ENCODE data around the gene ACTG1.
A peak's percentile ranks its signal among the peaks of the same experiment; 100 is the strongest.

Gene ACTG1

DNA sequence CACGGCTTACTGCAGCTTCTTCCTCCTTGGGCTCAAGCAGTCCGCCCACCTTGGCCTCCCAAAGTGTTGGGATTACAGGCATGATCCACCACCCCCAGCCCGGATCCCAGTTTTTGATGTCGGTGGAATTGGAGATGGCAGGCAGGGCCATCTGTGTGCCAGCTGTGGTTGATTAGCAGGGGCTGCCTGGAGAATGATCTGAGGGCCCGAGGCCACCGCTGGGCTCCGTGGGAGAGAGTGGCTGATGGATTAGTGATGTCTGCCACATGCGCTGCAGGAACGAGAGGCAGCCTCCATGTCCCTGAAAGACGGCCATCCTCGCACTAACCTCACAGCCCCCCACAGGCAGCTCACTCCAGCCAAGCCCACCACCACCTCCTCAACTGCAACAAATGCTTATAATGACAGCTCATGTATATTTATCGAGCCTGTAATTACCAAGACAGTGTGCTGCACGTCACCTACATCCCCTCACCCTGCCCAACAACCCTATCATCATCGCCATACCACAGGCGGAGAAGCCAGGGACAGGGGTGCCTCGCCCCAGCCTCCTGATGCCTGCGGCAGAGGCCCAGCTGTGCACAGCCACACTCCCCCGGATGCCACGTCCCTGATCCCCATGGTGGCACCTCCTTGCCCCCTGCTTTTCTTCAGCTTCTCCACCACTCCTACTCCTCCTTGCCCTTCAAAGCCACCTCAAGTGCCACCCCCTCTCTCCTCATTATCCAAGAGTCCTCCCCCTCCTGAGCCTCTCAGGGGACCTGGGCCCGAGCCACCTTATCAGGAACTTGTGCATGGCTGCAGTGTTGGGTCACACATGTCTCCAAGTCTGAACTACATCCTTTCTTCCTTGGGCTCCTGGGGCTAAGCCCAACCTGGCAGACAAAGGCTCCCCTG, 33.2 kb downstream of the ACTG1 start:
- no peak for TF ChIP-seq RARB (CRISPR knock-in tag; IDR thresholded peaks at IDR 0.05)
- no peak for TF ChIP-seq GLIS3 (CRISPR knock-in tag; IDR thresholded peaks at IDR 0.05)
- TF ChIP-seq, protein P1, sequence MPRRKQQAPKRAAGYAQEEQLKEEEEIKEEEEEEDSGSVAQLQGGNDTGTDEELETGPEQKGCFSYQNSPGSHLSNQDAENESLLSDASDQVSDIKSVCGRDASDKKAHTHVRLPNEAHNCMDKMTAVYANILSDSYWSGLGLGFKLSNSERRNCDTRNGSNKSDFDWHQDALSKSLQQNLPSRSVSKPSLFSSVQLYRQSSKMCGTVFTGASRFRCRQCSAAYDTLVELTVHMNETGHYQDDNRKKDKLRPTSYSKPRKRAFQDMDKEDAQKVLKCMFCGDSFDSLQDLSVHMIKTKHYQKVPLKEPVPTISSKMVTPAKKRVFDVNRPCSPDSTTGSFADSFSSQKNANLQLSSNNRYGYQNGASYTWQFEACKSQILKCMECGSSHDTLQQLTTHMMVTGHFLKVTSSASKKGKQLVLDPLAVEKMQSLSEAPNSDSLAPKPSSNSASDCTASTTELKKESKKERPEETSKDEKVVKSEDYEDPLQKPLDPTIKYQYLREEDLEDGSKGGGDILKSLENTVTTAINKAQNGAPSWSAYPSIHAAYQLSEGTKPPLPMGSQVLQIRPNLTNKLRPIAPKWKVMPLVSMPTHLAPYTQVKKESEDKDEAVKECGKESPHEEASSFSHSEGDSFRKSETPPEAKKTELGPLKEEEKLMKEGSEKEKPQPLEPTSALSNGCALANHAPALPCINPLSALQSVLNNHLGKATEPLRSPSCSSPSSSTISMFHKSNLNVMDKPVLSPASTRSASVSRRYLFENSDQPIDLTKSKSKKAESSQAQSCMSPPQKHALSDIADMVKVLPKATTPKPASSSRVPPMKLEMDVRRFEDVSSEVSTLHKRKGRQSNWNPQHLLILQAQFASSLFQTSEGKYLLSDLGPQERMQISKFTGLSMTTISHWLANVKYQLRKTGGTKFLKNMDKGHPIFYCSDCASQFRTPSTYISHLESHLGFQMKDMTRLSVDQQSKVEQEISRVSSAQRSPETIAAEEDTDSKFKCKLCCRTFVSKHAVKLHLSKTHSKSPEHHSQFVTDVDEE (CRISPR knock-in tag; IDR thresholded peaks at IDR 0.05), result 0 out of 2 replicates have a peak, but pooled peaks have one; percentile 37
- TF ChIP-seq CSDC2 (CRISPR knock-in tag; IDR thresholded peaks at IDR 0.05), result no peak
- TF ChIP-seq ZC3H10 (CRISPR knock-in tag; IDR thresholded peaks at IDR 0.05), result no peak
- TF ChIP-seq ESRRG (CRISPR knock-in tag; IDR thresholded peaks at IDR 0.05), result no peak
- no peak for TF ChIP-seq PPARA (CRISPR knock-in tag; IDR thresholded peaks at IDR 0.05; ENCODE audit: borderline replicate concordance)
- no peak for TF ChIP-seq ZNF565 (CRISPR knock-in tag; conservative IDR thresholded peaks at IDR 0.05; ENCODE audit: low read depth)
- TF ChIP-seq, protein P2, sequence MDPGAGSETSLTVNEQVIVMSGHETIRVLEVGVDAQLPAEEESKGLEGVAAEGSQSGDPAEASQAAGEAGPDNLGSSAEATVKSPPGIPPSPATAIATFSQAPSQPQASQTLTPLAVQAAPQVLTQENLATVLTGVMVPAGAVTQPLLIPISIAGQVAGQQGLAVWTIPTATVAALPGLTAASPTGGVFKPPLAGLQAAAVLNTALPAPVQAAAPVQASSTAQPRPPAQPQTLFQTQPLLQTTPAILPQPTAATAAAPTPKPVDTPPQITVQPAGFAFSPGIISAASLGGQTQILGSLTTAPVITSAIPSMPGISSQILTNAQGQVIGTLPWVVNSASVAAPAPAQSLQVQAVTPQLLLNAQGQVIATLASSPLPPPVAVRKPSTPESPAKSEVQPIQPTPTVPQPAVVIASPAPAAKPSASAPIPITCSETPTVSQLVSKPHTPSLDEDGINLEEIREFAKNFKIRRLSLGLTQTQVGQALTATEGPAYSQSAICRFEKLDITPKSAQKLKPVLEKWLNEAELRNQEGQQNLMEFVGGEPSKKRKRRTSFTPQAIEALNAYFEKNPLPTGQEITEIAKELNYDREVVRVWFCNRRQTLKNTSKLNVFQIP (CRISPR knock-in tag; IDR thresholded peaks at IDR 0.05; ENCODE audit: borderline replicate concordance, low read depth), result no peak
- TF ChIP-seq ZFP30 (CRISPR knock-in tag; IDR thresholded peaks at IDR 0.05), result no peak
- no peak for TF ChIP-seq ZFP3 (CRISPR knock-in tag; IDR thresholded peaks at IDR 0.05)
- peak; percentile 92 for TF ChIP-seq TCF4 (CRISPR knock-in tag; IDR thresholded peaks at IDR 0.05; ENCODE audit: borderline replicate concordance)
- TF ChIP-seq BACH2 (CRISPR knock-in tag; IDR thresholded peaks at IDR 0.05; ENCODE audit: borderline replicate concordance), result no peak
- TF ChIP-seq TOX (CRISPR knock-in tag; IDR thresholded peaks at IDR 0.05; ENCODE audit: borderline replicate concordance), result no peak
- ATAC-seq, result peak; percentile 13; the same call in 1 of the 3 replicates

DNA sequence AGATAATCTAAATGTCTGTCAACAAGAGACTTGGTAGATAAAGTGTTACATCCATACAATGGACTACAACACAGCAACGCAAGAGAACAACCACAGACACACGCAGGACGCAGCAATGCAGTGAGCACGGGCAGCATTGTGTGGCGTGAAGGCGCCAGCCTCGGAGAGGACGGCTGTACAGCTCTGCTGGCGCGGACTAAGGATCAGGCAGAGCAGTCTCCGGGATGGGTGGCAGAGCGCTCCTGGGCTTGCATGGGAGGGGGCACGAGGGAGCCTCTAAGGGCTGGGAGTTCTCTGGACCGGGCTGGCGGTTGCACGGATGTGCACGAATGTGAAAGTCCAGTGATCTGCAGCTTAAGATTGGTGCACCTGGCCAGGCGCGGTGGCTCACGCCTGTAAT, 34.5 kb downstream of the ACTG1 start:
- TF ChIP-seq, protein P3, sequence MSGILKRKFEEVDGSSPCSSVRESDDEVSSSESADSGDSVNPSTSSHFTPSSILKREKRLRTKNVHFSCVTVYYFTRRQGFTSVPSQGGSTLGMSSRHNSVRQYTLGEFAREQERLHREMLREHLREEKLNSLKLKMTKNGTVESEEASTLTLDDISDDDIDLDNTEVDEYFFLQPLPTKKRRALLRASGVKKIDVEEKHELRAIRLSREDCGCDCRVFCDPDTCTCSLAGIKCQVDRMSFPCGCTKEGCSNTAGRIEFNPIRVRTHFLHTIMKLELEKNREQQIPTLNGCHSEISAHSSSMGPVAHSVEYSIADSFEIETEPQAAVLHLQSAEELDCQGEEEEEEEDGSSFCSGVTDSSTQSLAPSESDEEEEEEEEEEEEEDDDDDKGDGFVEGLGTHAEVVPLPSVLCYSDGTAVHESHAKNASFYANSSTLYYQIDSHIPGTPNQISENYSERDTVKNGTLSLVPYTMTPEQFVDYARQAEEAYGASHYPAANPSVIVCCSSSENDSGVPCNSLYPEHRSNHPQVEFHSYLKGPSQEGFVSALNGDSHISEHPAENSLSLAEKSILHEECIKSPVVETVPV (CRISPR knock-in tag; IDR thresholded peaks at IDR 0.05), result no peak
- TF ChIP-seq ESRRG (CRISPR knock-in tag; IDR thresholded peaks at IDR 0.05) (no peak), GLIS3 (CRISPR knock-in tag; IDR thresholded peaks at IDR 0.05) (no peak), ARNTL (CRISPR knock-in tag; IDR thresholded peaks at IDR 0.05; ENCODE audit: borderline replicate concordance, low read depth) (no peak), ZC3H10 (CRISPR knock-in tag; IDR thresholded peaks at IDR 0.05) (no peak), ZNF8 (CRISPR knock-in tag; IDR thresholded peaks at IDR 0.05) (no peak)
- ATAC-seq, result no peak

DNA sequence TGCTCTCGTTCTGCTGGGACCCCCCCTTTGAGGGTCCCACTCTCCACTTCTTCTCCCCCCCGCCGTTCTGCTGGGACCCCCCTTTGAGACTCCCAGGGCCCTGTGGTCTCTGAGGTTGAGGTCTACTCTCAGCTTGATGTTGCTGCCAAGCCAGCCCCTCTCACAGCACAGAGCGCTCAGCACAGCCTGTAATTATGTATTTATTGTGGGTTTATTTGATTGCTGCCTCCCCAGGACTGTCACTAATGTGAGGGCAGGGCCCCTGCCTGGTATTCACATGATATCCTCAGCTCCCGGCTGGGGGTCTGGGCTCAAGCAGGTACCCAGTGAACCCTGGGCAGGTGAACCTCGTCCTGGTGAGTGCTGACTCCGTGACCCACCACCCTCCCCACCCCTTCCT, 35.4 kb downstream of the ACTG1 start:
- TF ChIP-seq ZFP3 (CRISPR knock-in tag; IDR thresholded peaks at IDR 0.05), result no peak
- TF ChIP-seq GLIS3 (CRISPR knock-in tag; IDR thresholded peaks at IDR 0.05), result no peak
- TF ChIP-seq ARNTL (CRISPR knock-in tag; IDR thresholded peaks at IDR 0.05; ENCODE audit: borderline replicate concordance, low read depth), result no peak
- no peak for TF ChIP-seq BACH2 (CRISPR knock-in tag; IDR thresholded peaks at IDR 0.05; ENCODE audit: borderline replicate concordance)
- TF ChIP-seq ZC3H10 (CRISPR knock-in tag; IDR thresholded peaks at IDR 0.05), result no peak
- TF ChIP-seq SNAI2 (CRISPR knock-in tag; IDR thresholded peaks at IDR 0.05), result no peak
- TF ChIP-seq, protein P1 (CRISPR knock-in tag; IDR thresholded peaks at IDR 0.05), result no peak
- no peak for TF ChIP-seq PPARA (CRISPR knock-in tag; IDR thresholded peaks at IDR 0.05; ENCODE audit: borderline replicate concordance)
- TF ChIP-seq, protein P4, sequence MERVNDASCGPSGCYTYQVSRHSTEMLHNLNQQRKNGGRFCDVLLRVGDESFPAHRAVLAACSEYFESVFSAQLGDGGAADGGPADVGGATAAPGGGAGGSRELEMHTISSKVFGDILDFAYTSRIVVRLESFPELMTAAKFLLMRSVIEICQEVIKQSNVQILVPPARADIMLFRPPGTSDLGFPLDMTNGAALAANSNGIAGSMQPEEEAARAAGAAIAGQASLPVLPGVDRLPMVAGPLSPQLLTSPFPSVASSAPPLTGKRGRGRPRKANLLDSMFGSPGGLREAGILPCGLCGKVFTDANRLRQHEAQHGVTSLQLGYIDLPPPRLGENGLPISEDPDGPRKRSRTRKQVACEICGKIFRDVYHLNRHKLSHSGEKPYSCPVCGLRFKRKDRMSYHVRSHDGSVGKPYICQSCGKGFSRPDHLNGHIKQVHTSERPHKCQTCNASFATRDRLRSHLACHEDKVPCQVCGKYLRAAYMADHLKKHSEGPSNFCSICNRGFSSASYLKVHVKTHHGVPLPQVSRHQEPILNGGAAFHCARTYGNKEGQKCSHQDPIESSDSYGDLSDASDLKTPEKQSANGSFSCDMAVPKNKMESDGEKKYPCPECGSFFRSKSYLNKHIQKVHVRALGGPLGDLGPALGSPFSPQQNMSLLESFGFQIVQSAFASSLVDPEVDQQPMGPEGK (CRISPR knock-in tag; IDR thresholded peaks at IDR 0.05; ENCODE audit: borderline replicate concordance), result no peak

More for the DNA sequence above, 35.4 kb downstream of the ACTG1 start:
- ATAC-seq, result no peak
